Measurements from ENCODE around the gene AADAC. TPM values are rescaled to one million over a fixed set of nuclear protein-coding genes. Genes with fewer than 3 reads are reported as not detected.

The AADAC gene
- polyA plus RNA-seq, 1 experiment, result not detected

DNA sequence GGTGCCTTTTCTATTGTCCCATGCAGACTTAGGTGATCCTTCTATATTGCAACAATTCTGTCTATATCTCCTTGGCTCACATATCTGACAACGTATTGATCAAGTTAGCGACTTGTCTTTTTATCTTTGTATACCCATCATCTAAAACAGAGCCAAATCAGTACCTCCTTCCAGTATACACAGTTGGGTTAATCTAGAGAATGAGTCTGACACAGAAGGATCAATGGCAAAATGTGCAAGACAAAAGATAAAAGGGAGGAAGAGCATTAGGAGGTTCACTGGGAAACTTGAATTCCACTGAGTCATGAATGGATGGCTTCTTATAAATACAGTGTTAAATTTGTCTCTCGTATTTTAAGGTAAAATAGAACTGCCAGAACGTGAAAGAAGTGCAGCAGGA is 6.0 kb downstream of the AADAC start:
- DNase-seq (ENCODE audit: low read depth), result no peak
- no peak overlapping the region for H3K4me3 ChIP-seq (ENCODE audit: low read depth, low read length)
- POLR2A ChIA-PET, result no interaction called here
- CTCF ChIA-PET, result no interaction called here
- TF ChIP-seq, protein P1, sequence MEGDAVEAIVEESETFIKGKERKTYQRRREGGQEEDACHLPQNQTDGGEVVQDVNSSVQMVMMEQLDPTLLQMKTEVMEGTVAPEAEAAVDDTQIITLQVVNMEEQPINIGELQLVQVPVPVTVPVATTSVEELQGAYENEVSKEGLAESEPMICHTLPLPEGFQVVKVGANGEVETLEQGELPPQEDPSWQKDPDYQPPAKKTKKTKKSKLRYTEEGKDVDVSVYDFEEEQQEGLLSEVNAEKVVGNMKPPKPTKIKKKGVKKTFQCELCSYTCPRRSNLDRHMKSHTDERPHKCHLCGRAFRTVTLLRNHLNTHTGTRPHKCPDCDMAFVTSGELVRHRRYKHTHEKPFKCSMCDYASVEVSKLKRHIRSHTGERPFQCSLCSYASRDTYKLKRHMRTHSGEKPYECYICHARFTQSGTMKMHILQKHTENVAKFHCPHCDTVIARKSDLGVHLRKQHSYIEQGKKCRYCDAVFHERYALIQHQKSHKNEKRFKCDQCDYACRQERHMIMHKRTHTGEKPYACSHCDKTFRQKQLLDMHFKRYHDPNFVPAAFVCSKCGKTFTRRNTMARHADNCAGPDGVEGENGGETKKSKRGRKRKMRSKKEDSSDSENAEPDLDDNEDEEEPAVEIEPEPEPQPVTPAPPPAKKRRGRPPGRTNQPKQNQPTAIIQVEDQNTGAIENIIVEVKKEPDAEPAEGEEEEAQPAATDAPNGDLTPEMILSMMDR (IDR thresholded peaks at IDR 0.05; ENCODE audit: insufficient read depth, low read depth, low read length), result no peak
- no peaks in the 10 kb centered on the region for H3K36me3 ChIP-seq (ENCODE audit: control insufficient read depth, insufficient read depth, low read length)
- no peaks in the 10 kb centered on the region for H3K27me3 ChIP-seq (ENCODE audit: control insufficient read depth, insufficient read depth, low read length)

DNA sequence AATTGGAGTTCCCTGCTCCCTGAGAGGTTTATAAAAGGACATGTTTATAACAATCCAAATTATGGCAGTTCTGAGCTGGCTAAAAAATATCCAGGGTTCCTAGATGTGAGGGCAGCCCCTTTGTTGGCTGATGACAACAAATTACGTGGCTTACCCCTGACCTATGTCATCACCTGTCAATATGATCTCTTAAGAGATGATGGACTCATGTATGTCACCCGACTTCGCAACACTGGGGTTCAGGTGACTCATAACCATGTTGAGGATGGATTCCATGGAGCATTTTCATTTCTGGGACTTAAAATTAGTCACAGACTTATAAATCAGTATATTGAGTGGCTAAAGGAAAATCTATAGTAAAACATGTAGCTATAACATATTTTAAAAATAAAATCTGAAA is 13.9 kb downstream of the AADAC start:
- H3K4me3 ChIP-seq (ENCODE audit: low read depth, low read length), result no peak overlapping the region
- no peaks in the 10 kb centered on the region for H3K27me3 ChIP-seq (ENCODE audit: control insufficient read depth, insufficient read depth, low read length)
- TF ChIP-seq, protein P1 (IDR thresholded peaks at IDR 0.05; ENCODE audit: insufficient read depth, low read depth, low read length), result no peak
- DNase-seq (ENCODE audit: low read depth), result no peak
- ChIA-PET CTCF (no interaction called here), POLR2A (no interaction called here)
- H3K36me3 ChIP-seq (ENCODE audit: control insufficient read depth, insufficient read depth, low read length), result no peaks in the 10 kb centered on the region

DNA sequence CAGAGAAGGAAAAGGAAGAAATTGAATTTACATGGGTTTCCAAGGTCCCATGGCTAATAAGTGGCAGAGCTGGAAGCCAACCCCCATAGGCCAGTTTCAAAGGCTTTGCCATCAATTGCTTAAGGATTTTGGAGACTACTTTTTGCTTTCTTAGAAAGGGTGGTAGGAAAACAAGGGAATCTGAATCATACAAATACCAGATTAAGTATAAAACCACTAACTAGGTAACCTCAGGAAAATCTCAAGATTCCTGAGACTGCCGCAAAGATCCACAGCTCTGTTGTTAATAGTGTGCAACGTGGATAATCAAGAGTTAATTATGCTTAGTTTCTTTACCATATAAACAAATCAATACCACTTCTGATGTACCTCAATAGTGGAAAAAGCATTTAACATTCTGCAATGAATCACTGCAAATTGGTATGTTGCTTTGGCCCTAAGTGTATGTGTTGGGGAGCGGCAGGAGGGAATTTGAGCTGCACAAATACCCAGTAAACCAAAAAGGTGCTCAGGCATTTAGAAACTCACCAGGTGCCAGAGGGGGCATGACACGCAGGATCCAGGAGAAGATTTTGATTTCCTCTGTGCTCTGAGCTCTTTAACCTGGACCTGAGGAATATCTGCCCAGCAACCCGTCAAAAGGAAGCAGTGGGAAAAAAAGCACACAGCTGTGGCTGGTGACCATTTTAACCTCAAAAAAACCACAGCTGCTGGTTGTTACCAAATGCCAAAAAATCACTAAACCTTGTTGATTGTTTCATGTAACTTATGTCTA is 22.0 kb downstream of the AADAC start:
- TF ChIP-seq, protein P1 (IDR thresholded peaks at IDR 0.05; ENCODE audit: insufficient read depth, low read depth, low read length), result no peak
- H3K36me3 ChIP-seq (ENCODE audit: control insufficient read depth, insufficient read depth, low read length), result no peaks in the 10 kb centered on the region
- H3K27me3 ChIP-seq (ENCODE audit: control insufficient read depth, insufficient read depth, low read length), result no peaks in the 10 kb centered on the region
- DNase-seq (ENCODE audit: low read depth), result no peak
- no peak overlapping the region for H3K4me3 ChIP-seq (ENCODE audit: low read depth, low read length)
- CTCF ChIA-PET, result interaction anchor here (0.6 to 4.3 kb wide), 9 partner anchors 12 to 679 kb away, joined by 3 to 44 read pairs (median 4); no protein-coding TSS in a partner anchor
- POLR2A ChIA-PET, result interaction anchor here (0.7 kb wide), 1 partner anchor 497 kb away, joined by 3 read pairs; no protein-coding TSS in a partner anchor

DNA sequence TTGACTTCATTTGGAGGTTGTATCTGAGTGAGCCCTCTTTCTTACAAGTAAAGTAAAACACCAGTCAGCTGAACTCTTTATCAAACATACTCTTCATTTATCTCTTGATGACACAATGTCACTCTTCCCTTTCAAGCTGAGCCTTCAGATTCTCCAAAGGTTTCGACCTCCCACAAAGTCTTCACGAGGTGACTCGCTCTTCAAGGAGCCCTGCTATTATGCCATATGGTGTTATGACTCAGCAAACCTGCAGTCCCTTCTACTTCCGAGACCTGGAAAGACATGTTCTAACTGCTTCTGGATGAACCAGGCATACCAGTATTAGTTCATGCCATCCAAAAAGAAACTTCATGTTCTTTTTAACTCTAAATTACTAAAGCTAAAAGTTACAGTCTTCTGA is 23.1 kb downstream of the AADAC start:
- ChIA-PET CTCF (interaction anchor here (0.9 to 4.3 kb wide), 10 partner anchors 31 to 610 kb away, joined by 3 to 44 read pairs (median 3); no protein-coding TSS in a partner anchor), POLR2A (no interaction called here)
- no peaks in the 10 kb centered on the region for H3K27me3 ChIP-seq (ENCODE audit: control insufficient read depth, insufficient read depth, low read length)
- TF ChIP-seq, protein P1 (IDR thresholded peaks at IDR 0.05; ENCODE audit: insufficient read depth, low read depth, low read length), result no peak
- H3K4me3 ChIP-seq (ENCODE audit: low read depth, low read length), result no peak overlapping the region
- DNase-seq (ENCODE audit: low read depth), result peak; percentile 25
- no peaks in the 10 kb centered on the region for H3K36me3 ChIP-seq (ENCODE audit: control insufficient read depth, insufficient read depth, low read length)

DNA sequence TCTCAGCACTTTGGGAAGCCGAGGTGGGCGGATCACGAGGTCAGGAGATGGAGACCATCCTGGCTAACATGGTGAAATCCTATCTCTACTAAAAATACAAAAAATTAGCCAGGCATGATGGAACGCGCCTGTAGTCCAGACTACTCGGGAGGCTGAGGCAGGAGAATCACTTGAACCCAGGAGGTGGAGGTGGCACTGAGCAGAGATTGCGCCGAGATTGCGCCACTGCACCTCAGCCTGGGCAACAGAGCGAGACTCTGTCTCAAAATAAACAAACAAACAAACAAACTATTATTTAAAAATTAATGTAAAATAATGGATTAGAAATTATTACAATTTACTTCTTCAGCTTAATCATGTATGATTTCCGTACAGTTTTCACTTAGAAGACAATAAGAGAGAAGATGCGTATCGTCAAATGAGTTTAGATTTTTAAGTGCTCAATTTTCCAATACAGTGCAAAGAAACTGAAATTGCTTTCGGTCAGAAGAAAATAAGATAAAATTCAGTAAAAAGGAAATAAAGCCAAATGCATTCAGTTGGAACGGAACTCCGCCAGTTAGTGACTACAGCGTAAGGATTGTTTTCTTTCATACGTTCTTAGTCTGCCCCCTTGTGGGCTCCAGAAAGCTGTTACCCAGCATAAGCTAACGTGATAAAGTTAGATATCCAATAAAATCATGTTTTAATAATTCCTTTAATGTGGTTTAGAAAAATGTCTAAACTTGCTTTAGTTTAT is 24.8 kb downstream of the AADAC start:
- Histone ChIP-seq H3K36me3 (ENCODE audit: control insufficient read depth, insufficient read depth, low read length) (no peaks in the 10 kb centered on the region), H3K27me3 (ENCODE audit: control insufficient read depth, insufficient read depth, low read length) (no peaks in the 10 kb centered on the region), H3K4me3 (ENCODE audit: low read depth, low read length) (no peak overlapping the region)
- TF ChIP-seq, protein P1 (IDR thresholded peaks at IDR 0.05; ENCODE audit: insufficient read depth, low read depth, low read length), result peak; percentile 77
- CTCF ChIA-PET, result interaction anchor here (0.6 to 4.3 kb wide), 16 partner anchors 22 to 610 kb away, joined by 3 to 44 read pairs (median 4); no protein-coding TSS in a partner anchor
- DNase-seq (ENCODE audit: low read depth), result no peak
- POLR2A ChIA-PET, result interaction anchor here (0.5 kb wide), 1 partner anchor 837 kb away, joined by 3 read pairs; no protein-coding TSS in a partner anchor

Data from BJ (cell line).